PFSK-1 (cell line): ENCODE measurements around the gene TBC1D22B.

Source experiments
- FOXP2 ChIP-seq: optimal IDR thresholded peaks from 2 replicates; pipeline ENCODE3; 2011; ENCODE audit warnings: borderline replicate concordance, control low read depth, inconsistent platforms; ENCODE audit not compliant: insufficient read depth; ENCODE audit errors: extremely low read length, extremely low read depth
- POLR2AphosphoS5 ChIP-seq: IDR thresholded peaks from 2 replicates; pipeline ENCODE4 v1.6.1; 2012; ENCODE audit warnings: low read depth, mild to moderate bottlenecking, control low read depth, low read length, moderate library complexity
- SIN3A ChIP-seq: IDR thresholded peaks from 2 replicates; pipeline ENCODE4 v1.6.1; 2012; ENCODE audit warnings: mild to moderate bottlenecking, low read length, moderate library complexity, borderline replicate concordance; ENCODE audit not compliant: insufficient read depth
- TAF1 ChIP-seq: IDR thresholded peaks from 2 replicates; pipeline ENCODE4 v1.6.1; 2012; ENCODE audit warnings: low read length, control low read depth, borderline replicate concordance; ENCODE audit not compliant: insufficient read depth
- TF ChIP-seq, protein P1 (sequence below), 2 experiments: IDR thresholded peaks; 2 replicates each; pipeline versions ENCODE4 v1.6.1 to v1.8.0; 2011 to 2012; ENCODE audit warnings: low read depth in 2 of 2, low read length in 2 of 2, control low read depth in 1 of 2, inconsistent platforms in 1 of 2, mild to moderate bottlenecking in 1 of 2, moderate library complexity in 1 of 2; ENCODE audit not compliant: insufficient read depth in 1 of 2

TBC1D22B gene

DNA sequence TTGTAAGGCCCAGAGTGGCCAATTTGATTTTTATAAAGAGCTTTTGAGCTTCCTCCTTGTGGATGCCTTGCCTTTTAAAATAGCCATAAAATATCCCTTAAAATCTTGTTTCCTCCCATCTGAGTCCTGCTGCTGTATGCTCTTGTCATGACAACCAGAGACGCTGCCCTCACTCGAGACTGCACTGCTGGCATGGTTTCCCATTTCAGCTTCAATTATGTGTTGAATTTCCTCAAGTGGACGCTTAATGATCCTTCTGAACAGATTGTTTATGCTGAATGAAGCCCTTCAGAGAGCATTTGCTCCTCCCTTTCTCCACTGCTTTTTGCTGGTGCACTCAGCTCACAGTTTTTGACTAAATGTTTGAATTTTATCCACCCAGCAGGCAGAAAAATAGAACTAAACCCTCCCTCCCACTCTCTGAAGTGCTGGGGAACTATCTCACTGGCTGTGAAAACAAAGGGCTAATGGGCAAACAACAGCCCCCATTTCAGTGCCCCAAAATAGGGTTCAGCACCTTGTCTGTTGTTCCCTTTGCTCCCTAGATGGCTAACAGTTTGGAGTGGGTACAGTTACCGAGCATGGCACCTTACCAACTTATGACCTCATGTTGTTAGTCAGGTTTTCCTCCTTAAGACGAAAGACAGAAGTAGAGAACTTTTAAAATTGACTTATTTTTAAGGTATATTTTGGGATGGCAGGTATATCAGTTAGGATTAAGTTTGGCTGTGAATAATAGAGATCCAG lies 50.7 kb downstream of the TBC1D22B start:
- TF ChIP-seq FOXP2: no peak
- no peak for TF ChIP-seq POLR2AphosphoS5
- TF ChIP-seq, protein P1, sequence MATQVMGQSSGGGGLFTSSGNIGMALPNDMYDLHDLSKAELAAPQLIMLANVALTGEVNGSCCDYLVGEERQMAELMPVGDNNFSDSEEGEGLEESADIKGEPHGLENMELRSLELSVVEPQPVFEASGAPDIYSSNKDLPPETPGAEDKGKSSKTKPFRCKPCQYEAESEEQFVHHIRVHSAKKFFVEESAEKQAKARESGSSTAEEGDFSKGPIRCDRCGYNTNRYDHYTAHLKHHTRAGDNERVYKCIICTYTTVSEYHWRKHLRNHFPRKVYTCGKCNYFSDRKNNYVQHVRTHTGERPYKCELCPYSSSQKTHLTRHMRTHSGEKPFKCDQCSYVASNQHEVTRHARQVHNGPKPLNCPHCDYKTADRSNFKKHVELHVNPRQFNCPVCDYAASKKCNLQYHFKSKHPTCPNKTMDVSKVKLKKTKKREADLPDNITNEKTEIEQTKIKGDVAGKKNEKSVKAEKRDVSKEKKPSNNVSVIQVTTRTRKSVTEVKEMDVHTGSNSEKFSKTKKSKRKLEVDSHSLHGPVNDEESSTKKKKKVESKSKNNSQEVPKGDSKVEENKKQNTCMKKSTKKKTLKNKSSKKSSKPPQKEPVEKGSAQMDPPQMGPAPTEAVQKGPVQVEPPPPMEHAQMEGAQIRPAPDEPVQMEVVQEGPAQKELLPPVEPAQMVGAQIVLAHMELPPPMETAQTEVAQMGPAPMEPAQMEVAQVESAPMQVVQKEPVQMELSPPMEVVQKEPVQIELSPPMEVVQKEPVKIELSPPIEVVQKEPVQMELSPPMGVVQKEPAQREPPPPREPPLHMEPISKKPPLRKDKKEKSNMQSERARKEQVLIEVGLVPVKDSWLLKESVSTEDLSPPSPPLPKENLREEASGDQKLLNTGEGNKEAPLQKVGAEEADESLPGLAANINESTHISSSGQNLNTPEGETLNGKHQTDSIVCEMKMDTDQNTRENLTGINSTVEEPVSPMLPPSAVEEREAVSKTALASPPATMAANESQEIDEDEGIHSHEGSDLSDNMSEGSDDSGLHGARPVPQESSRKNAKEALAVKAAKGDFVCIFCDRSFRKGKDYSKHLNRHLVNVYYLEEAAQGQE (IDR thresholded peaks at IDR 0.05; ENCODE audit: insufficient read depth in 1 of 2, low read depth in 2 of 2, low read length in 2 of 2): no peak
- no peak for TF ChIP-seq SIN3A
- TF ChIP-seq TAF1: no peak

DNA sequence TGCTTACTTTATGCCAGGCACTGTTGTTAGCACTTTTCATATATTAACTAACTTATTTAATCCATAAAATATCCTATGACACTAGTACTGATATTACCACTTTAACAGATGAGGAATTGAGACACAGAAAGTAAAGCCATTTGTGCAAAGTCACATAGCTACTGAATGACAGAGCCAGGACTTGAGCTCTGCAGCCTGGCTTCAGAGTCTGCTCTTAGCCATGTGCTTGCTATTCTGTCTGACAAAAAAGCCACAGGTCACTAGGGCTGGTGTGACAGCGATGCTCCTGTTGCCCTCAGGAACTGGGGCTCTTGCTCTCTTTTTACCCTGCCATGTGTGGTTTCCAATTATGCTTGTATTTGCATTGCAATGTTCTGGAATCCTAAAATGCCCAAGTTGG lies 51.5 kb downstream of the TBC1D22B start:
- TF ChIP-seq FOXP2 (no peak), TAF1 (no peak), SIN3A (no peak), POLR2AphosphoS5 (no peak)
- TF ChIP-seq, protein P1 (IDR thresholded peaks at IDR 0.05; ENCODE audit: insufficient read depth in 1 of 2, low read depth in 2 of 2, low read length in 2 of 2): no peak

DNA sequence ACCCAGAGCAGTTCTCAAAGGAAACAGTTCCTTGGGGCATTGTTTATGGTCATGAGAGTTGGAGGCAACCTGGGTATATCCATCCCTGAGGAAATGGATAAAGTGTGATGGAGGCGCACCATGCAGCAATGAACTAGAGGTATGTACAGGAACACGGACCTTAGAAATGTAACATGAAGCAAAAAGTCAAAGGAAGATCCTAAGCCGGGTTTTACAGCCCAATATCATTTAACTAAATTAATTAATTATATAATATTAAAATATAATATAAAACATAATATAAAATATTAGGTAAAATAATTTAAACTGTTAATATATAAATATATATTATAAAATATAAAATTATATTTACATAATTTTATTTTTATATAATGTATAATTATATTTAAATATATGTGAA lies 52.1 kb downstream of the TBC1D22B start:
- TF ChIP-seq SIN3A: no peak
- no peak for TF ChIP-seq FOXP2
- TF ChIP-seq TAF1: no peak
- TF ChIP-seq, protein P1 (IDR thresholded peaks at IDR 0.05; ENCODE audit: insufficient read depth in 1 of 2, low read depth in 2 of 2, low read length in 2 of 2): no peak
- TF ChIP-seq POLR2AphosphoS5: no peak

GRCh38 chr6:37310966-37311365 lies 53.4 kb downstream of the TBC1D22B start:
- TF ChIP-seq SIN3A (no peak), FOXP2 (no peak), POLR2AphosphoS5 (no peak), TAF1 (no peak)

GRCh38 chr6:37311741-37312473 lies 54.3 kb downstream of the TBC1D22B start:
- TF ChIP-seq POLR2AphosphoS5 (no peak), SIN3A (no peak), TAF1 (no peak), FOXP2 (no peak)
- TF ChIP-seq, protein P1 (IDR thresholded peaks at IDR 0.05; ENCODE audit: insufficient read depth in 1 of 2, low read depth in 2 of 2, low read length in 2 of 2): no peak
